Cerebellar cortex (tissue), 1 donor: Measurements from ENCODE around the gene GRIK3.
A peak's percentile ranks its signal among the peaks of the same experiment; 100 is the strongest.

ENCODE experiments used
- DNase-seq: peaks from one replicate; pipeline ENCODE4 v3.0.0-alpha.2; 2015; ENCODE audit warnings: low spot score

GRIK3 gene

GRCh38 chr1:37015713-37016112 is 18.6 kb downstream of the GRIK3 start:
- no peak for DNase-seq

DNA sequence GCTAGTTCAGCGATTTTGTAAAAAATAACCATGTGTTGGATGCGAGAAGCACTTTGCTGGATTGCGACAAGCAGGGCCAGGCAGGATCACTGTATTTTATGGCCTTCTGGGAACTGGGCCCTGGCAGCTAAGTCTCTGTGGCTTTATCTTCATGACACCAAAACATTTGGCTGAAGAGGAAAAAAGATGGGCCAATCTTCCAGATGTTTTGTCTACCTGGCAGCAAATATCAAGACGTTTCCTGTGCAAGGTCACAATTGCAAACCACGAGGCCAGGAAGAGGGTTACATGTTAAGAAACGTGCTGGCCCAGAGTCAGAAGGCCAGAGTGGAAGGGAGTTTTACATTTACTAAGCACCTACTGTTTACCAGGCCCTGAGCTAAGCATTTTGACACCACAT is 22.1 kb downstream of the GRIK3 start:
- no peak for DNase-seq

GRCh38 chr1:37010011-37010410 is 24.3 kb downstream of the GRIK3 start:
- DNase-seq, result no peak

GRCh38 chr1:37009521-37009920 is 24.8 kb downstream of the GRIK3 start:
- no peak for DNase-seq

GRCh38 chr1:37006132-37006868 is 28.0 kb downstream of the GRIK3 start:
- DNase-seq, result no peak

GRCh38 chr1:37002898-37003297 is 31.4 kb downstream of the GRIK3 start:
- no peak for DNase-seq

DNA sequence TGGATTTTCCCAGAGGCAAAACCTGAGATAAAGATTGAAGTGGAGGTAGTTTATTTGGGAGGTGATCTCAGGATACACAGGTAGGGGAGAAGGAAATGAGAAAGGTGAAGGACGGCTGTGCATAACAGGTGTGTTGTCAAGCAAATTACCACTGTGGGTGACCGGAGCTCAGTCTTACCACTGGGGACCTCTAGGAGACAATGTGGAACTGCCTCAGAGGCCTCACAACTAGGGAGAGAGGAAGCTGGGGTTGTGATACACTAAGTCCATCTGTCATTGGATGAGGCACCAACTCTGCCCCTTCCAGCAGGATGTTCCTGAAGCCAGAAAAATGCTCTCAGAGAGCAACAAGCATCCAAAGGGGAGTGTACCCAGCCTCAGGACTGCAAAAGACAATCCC is 32.6 kb downstream of the GRIK3 start:
- DNase-seq, result no peak

DNA sequence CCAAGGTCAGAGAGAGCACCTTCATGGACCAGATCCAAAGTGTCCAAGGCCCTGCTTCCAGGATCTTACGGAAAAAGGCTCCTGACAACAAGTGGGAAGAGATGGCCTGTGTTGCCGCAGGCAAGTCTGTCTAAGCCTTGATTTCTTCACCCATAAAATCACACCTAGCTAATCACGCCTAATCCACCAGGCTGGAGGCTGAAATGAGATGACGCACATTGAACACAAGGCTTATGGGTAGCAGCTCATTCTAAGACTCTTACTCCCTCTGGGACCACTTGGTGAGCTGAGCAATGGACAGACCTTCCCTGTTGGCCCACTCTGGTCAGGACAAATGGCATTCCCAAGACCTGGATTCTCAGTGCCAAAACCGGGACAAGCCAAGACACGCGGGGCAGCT is 38.2 kb downstream of the GRIK3 start:
- no peak for DNase-seq

DNA sequence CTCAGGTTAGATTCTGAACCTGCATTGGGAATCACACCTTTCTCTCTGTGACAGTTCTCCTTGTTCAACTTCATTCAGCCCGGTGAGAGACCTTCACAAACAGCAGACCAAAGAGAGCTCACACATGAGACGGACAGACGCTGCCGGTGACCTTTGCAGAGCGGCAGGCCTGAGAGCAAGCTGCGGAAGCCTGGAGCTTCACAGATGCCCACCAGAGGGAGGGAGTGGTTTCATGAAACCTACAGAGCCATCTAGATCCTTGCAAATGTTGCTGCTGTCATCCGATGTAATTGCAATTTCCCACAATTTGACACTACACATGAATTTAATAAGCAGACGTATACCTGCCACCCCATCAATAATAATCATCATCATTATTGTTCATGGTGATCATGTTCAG is 39.4 kb downstream of the GRIK3 start:
- no peak for DNase-seq

DNA sequence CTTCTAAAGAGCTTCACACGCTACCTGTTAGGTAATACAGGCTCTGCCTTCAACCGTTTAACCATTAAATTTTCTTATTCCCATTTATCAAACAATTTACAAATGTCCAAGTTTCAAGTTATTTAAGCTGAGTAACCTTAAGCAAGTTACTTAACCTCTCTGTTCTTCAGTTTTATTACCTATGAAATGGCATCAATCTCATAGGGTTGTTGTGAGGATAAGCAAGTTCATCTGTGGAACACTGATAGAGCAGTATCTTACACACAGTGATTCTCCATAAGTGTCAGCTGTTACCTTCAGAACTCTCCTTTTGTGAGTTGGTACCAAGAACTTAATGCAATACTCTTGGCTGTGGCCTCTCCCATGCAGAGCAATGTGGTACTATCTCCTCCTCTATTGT is 40.0 kb downstream of the GRIK3 start:
- no peak for DNase-seq

DNA sequence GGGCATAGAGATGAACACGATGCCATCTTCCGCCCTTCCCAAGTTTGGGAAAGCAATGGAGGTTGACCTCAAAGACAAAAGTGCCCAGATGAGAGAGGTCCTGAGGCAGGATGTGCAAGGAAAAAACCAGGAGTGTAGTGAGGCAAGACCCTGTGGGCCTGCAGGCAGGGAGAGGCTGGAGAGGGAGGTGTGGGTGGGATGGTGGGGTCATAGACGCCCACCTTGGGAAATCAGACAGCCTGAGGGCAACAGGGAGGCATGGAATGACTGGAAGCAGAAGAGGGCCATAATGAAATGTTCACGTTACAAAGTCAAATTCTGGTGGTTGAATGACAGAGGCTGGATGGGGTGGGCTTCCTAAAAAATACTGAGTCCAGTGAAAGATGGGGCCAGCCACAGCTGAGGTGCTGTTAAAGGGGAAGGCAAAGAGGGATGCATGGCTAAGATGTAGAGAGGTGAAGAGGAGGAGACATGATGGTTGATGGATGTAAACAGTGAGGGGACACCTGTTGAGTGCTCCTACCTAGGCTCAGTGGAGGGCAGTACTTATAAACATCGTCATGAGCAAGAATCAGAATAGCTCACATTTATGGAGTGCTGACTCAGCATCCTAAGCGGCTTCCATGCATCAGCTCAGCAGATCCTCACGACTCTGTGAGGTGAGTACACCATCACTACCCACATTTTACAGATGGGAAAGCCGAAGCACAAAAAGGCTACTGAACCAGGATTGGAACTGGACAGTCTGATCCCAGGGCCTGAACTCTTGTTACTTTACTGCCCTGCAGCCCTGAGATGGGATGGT is 42.0 kb downstream of the GRIK3 start:
- no peak for DNase-seq

GRCh38 chr1:36991551-36991950 is 42.8 kb downstream of the GRIK3 start:
- no peak for DNase-seq

- DNase-seq, result no peak
Observed at GRCh38 chr1:36990928-36991327, 43.4 kb downstream of the GRIK3 start.

DNA sequence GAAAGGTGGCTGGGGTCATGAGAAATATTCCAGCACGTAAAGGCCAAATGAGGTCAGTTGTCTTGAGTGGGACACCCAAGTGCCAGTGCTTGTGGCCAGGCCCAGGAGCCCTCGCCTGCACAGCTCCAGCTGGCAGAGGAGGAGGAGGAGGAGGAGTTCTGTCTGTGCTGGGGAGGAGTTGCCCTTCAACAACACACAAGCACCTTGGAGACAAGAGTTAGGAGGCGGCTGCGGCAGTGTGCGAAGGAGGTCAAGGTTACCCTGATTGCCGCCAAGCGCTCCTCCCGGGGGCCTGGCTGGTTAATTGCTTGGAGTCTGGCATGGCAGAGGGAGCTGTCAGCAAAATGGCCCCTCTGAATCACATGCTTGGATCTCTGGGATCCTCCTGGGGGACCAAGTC is 45.1 kb downstream of the GRIK3 start:
- DNase-seq, result peak; percentile 15

DNA sequence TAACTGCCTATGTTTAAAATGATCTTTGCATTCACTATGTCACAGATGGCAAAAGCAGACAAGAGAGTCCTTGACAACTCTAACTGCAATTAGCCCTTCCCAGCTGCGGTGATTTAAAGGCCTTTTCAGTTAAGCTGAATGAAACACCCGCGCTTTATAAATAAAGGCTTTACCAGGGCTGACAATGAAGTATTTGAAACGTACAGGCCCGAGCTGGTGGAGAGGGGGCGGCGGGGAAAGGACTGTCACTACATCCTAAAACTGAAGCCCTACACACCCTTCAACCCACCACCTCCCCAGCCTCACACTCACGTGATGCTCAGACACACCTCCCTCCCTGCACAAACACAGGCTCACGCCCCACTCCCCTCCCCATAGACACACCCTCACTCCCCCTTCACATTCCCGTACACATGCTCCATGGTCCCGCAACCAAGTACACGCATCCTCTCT is 45.5 kb downstream of the GRIK3 start:
- no peak for DNase-seq

DNA sequence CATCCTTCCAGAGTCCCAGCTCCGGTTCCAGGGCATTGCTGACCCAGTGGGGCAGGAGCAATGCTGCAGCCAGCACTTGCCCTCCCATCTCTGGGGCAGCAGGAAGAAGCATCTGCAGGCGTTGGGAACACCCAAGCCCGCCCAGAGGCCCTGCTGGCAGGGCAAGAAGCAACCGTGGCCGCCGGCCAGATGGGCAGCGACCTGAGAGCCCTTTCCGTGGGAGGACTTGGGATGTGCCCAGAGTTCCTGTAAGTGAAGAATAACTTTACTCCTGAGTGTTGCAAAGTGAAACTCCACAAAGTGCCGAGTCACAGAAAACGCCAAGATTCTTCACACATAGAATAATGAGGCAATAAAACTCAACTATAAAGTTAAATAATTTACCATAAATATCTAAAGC is 46.0 kb downstream of the GRIK3 start:
- peak; percentile 5 for DNase-seq

DNA sequence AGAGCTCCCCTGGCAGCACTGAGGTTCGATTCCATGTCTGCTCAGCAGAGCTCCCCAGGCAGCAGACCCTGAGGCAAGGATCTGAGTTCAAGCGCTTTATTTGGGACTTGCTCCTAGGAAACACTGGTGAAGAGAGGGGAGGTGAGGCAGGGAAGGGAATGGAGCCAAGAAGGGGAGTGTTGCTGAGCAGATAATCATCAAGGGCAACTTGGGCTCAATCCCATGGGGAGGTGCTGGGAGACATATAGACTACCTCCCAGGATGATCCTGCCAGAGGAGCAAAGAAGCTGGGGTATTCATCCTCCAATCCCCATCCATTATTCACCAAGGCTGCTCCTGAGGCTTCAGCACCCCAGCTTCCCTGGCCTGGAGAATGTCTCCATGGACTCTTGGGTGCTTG is 47.0 kb downstream of the GRIK3 start:
- no peak for DNase-seq

DNA sequence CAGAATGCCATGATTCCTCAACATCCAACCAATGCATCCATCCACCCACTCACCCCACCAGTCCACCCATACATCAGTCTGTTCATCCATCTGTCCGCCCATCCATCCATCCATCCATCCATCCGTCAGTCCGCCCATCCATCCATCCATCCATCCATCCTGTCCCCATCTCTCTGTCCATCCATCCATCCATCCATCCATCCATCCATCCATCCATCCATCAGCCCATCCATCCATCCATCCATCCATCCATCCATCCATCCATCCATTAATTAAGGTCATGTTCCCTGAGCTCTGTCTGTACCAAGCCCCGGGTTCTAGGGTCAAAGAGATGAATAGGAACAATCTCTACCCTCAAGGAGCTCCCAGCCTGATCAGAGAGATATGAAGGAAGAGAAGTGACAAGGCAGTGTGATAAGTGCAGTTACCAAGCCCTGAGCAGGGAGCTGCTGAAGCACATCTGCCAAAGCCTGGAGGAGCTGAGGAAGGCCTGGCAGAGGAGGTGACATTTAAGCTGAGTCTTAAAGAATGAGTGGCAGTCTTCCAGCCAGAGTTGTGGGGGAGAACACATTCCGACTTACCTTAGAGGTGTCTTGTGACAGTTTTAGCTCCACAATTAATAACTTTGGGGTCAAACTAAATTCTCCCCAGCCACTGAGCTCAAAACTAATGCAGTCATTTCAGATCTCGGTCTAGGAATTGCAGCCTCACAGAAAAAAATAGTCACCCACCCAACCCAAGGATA is 47.9 kb downstream of the GRIK3 start:
- DNase-seq, result no peak

GRCh38 chr1:36984675-36985074 is 49.6 kb downstream of the GRIK3 start:
- no peak for DNase-seq

DNA sequence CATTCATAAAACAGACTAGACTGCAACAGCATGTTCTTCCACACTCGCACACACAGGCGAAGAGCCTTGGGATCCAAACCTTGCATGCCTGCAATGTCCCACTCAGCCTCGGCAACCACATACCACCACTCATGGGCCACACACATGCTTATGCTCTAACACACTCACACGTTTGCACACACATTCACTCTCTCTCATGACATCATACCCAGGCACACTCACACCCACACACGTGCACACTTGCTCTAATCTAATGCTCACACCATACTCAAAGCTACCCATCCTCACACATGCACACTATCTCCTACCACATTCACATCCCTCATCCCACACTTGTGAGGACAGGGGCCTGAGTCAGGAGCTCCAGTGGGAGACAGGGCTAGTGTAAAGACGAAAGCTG is 50.3 kb downstream of the GRIK3 start:
- no peak for DNase-seq

GRCh38 chr1:36982709-36983108 is 51.6 kb downstream of the GRIK3 start:
- DNase-seq, result peak; percentile 32

DNA sequence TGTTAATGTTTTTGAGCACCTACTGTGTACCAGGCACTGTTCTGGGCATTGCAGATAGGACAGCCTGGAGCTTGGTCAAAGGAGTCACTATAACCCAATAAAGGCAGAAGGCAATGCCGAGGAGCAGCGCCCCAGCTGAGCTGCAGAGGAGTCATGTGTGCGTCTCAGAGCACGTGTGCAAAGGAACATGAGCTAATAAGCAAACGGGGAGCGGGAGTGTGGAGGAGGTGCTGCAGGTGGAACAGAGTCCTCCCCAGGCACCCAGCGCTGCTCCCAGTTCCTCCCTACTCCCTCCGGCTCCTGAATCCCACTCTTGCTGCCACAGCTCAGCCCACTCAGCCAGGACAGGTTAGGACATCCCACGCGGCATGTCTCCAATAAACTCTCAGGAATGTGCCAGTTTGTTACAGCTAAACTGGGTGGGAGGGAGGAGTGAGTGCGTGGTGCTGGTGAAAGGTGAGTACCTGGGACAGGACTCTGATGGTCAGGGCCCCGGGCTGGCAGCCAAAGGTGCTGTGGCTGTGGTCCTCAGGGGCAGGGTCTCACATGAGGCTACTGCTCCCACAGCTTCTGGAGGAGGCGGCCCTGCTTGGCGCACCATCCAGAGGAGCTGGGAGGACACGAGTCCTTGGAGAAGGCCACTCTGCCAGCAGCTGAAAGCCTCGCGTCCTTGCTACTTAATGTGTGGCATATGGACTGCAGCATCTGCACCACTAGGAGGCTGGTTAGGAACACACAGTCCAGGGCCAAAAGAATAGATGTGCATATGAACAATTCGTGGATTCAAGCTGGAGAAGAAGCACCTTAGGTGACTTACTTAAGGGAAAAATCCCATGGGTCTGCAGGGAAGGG is 52.3 kb downstream of the GRIK3 start:
- peak; percentile 42 for DNase-seq
